ENCODE measurements around the gene RBPMS2. TPM values are rescaled to one million over a fixed set of nuclear protein-coding genes. Genes with fewer than 3 reads are reported as not detected.
"Not testable (repeated sequence)": the region's sequence is repeated elsewhere in the genome, so short reads cannot be mapped to it uniquely, and the experiment has no call there.

Gene RBPMS2
- total RNA-seq: 1 to 10 TPM in 1 of 5 experiments, not detected in 4; 1.2 TPM
- not detected for polyA plus RNA-seq
- total RNA-seq: not detected

DNA sequence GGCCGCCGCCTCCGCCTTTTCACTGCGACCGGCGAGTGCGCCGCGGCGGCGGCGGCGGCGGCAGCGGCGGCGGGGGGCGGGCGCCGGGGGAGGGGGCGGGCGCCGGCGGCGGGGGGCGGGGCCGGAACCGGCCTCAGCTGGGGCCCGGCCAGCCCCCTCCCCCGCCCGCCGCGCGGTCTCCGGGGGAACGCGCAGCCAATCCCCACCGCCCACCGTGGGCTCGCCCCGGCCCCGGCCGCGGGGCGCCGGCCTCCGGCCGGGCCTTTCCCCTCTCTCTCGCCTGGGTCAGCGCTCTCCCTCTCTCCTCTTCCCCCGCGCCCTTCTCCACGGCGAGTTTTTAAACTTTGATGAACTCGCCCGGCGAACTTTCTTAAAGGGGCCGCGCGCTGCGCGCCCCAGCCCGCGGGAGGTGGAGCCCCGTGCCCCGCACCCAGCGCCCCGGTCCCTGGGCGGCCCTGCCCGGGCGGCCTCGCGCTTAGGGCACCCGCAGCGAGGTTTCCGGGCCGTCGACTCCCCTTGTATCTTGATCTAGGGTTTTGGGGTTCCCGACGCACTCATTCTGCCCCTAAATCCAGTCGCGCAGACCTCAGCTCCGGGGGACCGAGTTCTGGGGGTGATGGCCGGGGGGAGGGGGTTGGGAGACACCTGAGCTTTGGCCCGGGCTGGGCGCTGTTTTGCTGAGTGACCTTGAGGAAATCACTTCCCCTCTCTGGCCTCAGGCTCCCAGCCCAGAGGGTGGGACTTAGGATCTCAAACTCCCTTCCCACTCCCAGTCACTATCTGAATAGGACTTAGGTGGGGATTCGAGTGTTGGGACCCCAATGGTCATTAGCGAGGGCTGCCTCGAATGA lies at the start of gene RBPMS2:
Gene RBPMS2, minus strand, starts transcription at position 39 of the 851 bp plus-strand sequence. CDS start 270 bp downstream, outside the sequence.
- ChIA-PET CTCF (no interaction called here), POLR2A (no interaction called here)
- Mint-ChIP-seq H3K4me1 (peaks cover 0 to 6% (median 0%) of the 10 kb centered on the region in 7 donors), H3K9me3 (peaks cover 0 to 2% (median 0%) of the 10 kb centered on the region in 11 donors), H3K36me3 (no peaks in the 10 kb centered on the region), H3K27ac (peak within 1 kb of the TSS in 2 of 9 donors; percentile 68 to 70), H3K27me3 (peaks cover 34 to 77% (median 50%) of the 10 kb centered on the region in 5 donors), H3K4me3 (peak within 1 kb of the TSS; percentile 45 to 85 (median 74))
- no peak within 1 kb of the TSS for H3K27ac ChIP-seq (ENCODE audit: low read depth, low read length)
- DNase-seq: peak in 2 of 9 donors; percentile 8 to 26
- no peaks in the 10 kb centered on the region for H3K36me3 ChIP-seq (ENCODE audit: control insufficient read depth in 2 of 3, insufficient read depth in 3 of 3, low read length in 3 of 3)
- intact Hi-C loops (cut with micrococcal nuclease): loop anchor here in 1 of 2 donors (5.0 kb wide), 1 partner anchor 37 kb away; no protein-coding TSS in a partner anchor
- peak; percentile 34 for ATAC-seq
- H3K9me3 ChIP-seq (ENCODE audit: control insufficient read depth in 2 of 3, low read length in 3 of 3): no peaks in the 10 kb centered on the region
- peaks cover 0 to 12% of the 10 kb centered on the region in 2 donors for H3K27me3 ChIP-seq (ENCODE audit: control insufficient read depth in 2 of 2, insufficient read depth in 2 of 2, low read length in 2 of 2)
- no peak within 1 kb of the TSS for H3K4me3 ChIP-seq (ENCODE audit: low read length)
- peaks cover 0 to 3% of the 10 kb centered on the region in 2 donors for H3K4me1 ChIP-seq (ENCODE audit: control insufficient read depth in 2 of 2, insufficient read depth in 2 of 2, low read length in 2 of 2)

DNA sequence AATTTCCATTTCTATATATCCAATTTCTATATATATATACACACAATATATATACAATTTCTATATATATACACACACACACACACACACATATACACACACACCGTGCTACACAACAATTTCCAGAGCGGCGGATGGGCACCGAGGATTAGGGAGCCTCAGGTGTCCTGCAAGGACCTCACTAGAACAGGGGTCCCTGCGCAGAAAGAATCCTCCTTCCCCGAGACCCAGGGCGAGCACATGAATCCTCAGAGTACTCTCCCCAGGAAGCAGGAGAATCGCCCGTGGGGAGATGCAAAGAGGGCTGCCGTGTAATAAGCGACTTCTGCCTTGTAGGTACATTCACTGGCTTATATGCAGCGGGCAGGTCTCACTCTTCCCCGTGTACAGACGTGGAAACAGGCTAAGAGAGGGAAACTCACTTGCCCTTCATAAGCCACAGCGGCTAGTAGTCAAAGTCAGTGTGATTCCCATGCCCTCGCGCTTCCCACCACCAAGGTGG lies 49.6 kb upstream of the RBPMS2 start:
- ChIA-PET CTCF (interaction anchor here (2.2 kb wide), 1 partner anchor 11 kb away, joined by 13 read pairs; no protein-coding TSS in a partner anchor), POLR2A (interaction anchor here (0.7 to 2.1 kb wide), 7 partner anchors 11 to 662 kb away, joined by 3 to 17 read pairs (median 5); partner anchors contain the start of genes PPIB and ZNF609)
- H3K9me3 ChIP-seq (ENCODE audit: control insufficient read depth in 2 of 3, low read length in 3 of 3): no peaks in the 10 kb centered on the region
- no peak overlapping the region for H3K27ac ChIP-seq (ENCODE audit: low read depth, low read length)
- Mint-ChIP-seq H3K4me3 (peak overlapping the region; percentile 82 to 95 (median 88)), H3K9me3 (no peaks in the 10 kb centered on the region), H3K4me1 (peaks cover 25 to 40% (median 33%) of the 10 kb centered on the region in 7 donors), H3K27ac (peak overlapping the region in 5 of 9 donors; percentile 41 to 91 (median 54)), H3K27me3 (peaks cover 0 to 19% (median 12%) of the 10 kb centered on the region in 5 donors), H3K36me3 (peaks cover 0 to 8% (median 0%) of the 10 kb centered on the region in 5 donors)
- H3K4me3 ChIP-seq (ENCODE audit: low read length): peak overlapping the region; percentile 71
- H3K4me1 ChIP-seq (ENCODE audit: control insufficient read depth in 2 of 2, insufficient read depth in 2 of 2, low read length in 2 of 2): peaks cover 21 to 24% of the 10 kb centered on the region in 2 donors
- DNase-seq: peak in 3 of 9 donors; percentile 25 to 33 (median 32)
- H3K36me3 ChIP-seq (ENCODE audit: control insufficient read depth in 2 of 3, insufficient read depth in 3 of 3, low read length in 3 of 3): no peaks in the 10 kb centered on the region
- intact Hi-C loops (cut with micrococcal nuclease): loop anchor here (1.0 to 10.0 kb wide), 9 partner anchors 10 to 730 kb away; partner anchors contain the start of genes PLEKHO2 (in 2 of the 2), CIAO2A (in 1 of the 2), CLPX (in 1 of the 2) and PCLAF (in 1 of the 2)
- peaks cover 0 to 4% of the 10 kb centered on the region in 2 donors for H3K27me3 ChIP-seq (ENCODE audit: control insufficient read depth in 2 of 2, insufficient read depth in 2 of 2, low read length in 2 of 2)
- ATAC-seq: no peak

- DNase-seq: no peak
- Mint-ChIP-seq H3K4me3 (no peak overlapping the region), H3K27ac (no peak overlapping the region), H3K27me3 (no peaks in the 10 kb centered on the region), H3K36me3 (peaks cover 0 to 10% (median 0%) of the 10 kb centered on the region in 5 donors), H3K9me3 (peaks cover 0 to 1% (median 0%) of the 10 kb centered on the region in 11 donors), H3K4me1 (peaks cover 0 to 5% (median 0%) of the 10 kb centered on the region in 7 donors)
- ChIA-PET CTCF (interaction anchor here (1.3 kb wide), 1 partner anchor 16 kb away, joined by 5 read pairs; no protein-coding TSS in a partner anchor), POLR2A (no interaction called here)
- Histone ChIP-seq H3K27me3 (ENCODE audit: control insufficient read depth in 2 of 2, insufficient read depth in 2 of 2, low read length in 2 of 2) (no peaks in the 10 kb centered on the region), H3K9me3 (ENCODE audit: control insufficient read depth in 2 of 3, low read length in 3 of 3) (no peaks in the 10 kb centered on the region), H3K27ac (ENCODE audit: low read depth, low read length) (no peak overlapping the region), H3K36me3 (ENCODE audit: control insufficient read depth in 2 of 3, insufficient read depth in 3 of 3, low read length in 3 of 3) (no peaks in the 10 kb centered on the region), H3K4me3 (ENCODE audit: low read length) (no peak overlapping the region), H3K4me1 (ENCODE audit: control insufficient read depth in 2 of 2, insufficient read depth in 2 of 2, low read length in 2 of 2) (no peaks in the 10 kb centered on the region)
- no peak for ATAC-seq
- intact Hi-C loops (cut with micrococcal nuclease): no loop called here
Observed at GRCh38 chr15:64816452-64816851, 41.1 kb upstream of the RBPMS2 start.

- DNase-seq; H3K27me3 ChIP-seq (ENCODE audit: control insufficient read depth in 2 of 2, insufficient read depth in 2 of 2, low read length in 2 of 2); H3K27ac ChIP-seq (ENCODE audit: low read depth, low read length); H3K36me3 ChIP-seq (ENCODE audit: control insufficient read depth in 2 of 3, insufficient read depth in 3 of 3, low read length in 3 of 3); H3K4me3 Mint-ChIP-seq; H3K4me1 Mint-ChIP-seq; H3K4me1 ChIP-seq (ENCODE audit: control insufficient read depth in 2 of 2, insufficient read depth in 2 of 2, low read length in 2 of 2); H3K36me3 Mint-ChIP-seq; H3K4me3 ChIP-seq (ENCODE audit: low read length); H3K9me3 ChIP-seq (ENCODE audit: control insufficient read depth in 2 of 3, low read length in 3 of 3); ATAC-seq; H3K9me3 Mint-ChIP-seq; H3K27me3 Mint-ChIP-seq: not testable (repeated sequence)
- ChIA-PET CTCF (interaction anchor here (0.6 to 1.1 kb wide), 2 partner anchors 21 to 626 kb away, joined by 5 read pairs; no protein-coding TSS in a partner anchor), POLR2A (interaction anchor here (0.9 kb wide), 1 partner anchor 15 kb away, joined by 4 read pairs; no protein-coding TSS in a partner anchor)
- peak overlapping the region in 2 of 9 donors; percentile 16 to 40 for H3K27ac Mint-ChIP-seq
- intact Hi-C loops (cut with micrococcal nuclease): loop anchor here in 1 of 2 donors (5.0 kb wide), 1 partner anchor 38 kb away; the partner anchor contains the start of gene RBPMS2
Observed at GRCh38 chr15:64814965-64815364, 39.6 kb upstream of the RBPMS2 start.

- not testable (repeated sequence) for H3K36me3 ChIP-seq (ENCODE audit: control insufficient read depth in 2 of 3, insufficient read depth in 3 of 3, low read length in 3 of 3); DNase-seq; H3K9me3 ChIP-seq (ENCODE audit: control insufficient read depth in 2 of 3, low read length in 3 of 3); H3K27ac ChIP-seq (ENCODE audit: low read depth, low read length); H3K36me3 Mint-ChIP-seq; H3K4me1 Mint-ChIP-seq; H3K4me3 ChIP-seq (ENCODE audit: low read length); H3K27me3 Mint-ChIP-seq; H3K4me3 Mint-ChIP-seq; ATAC-seq; H3K9me3 Mint-ChIP-seq; H3K4me1 ChIP-seq (ENCODE audit: control insufficient read depth in 2 of 2, insufficient read depth in 2 of 2, low read length in 2 of 2); H3K27me3 ChIP-seq (ENCODE audit: control insufficient read depth in 2 of 2, insufficient read depth in 2 of 2, low read length in 2 of 2)
- H3K27ac Mint-ChIP-seq: peak overlapping the region in 1 of 9 donors; percentile 26
- intact Hi-C loops (cut with micrococcal nuclease): loop anchor here in 1 of 2 donors (5.0 kb wide), 1 partner anchor 37 kb away; the partner anchor contains the start of gene RBPMS2
- ChIA-PET POLR2A (interaction anchor here (0.9 kb wide), 1 partner anchor 16 kb away, joined by 4 read pairs; no protein-coding TSS in a partner anchor), CTCF (interaction anchor here (0.6 to 1.1 kb wide), 2 partner anchors 22 to 626 kb away, joined by 5 read pairs; no protein-coding TSS in a partner anchor)
Observed at GRCh38 chr15:64814283-64814682, 38.9 kb upstream of the RBPMS2 start.

DNA sequence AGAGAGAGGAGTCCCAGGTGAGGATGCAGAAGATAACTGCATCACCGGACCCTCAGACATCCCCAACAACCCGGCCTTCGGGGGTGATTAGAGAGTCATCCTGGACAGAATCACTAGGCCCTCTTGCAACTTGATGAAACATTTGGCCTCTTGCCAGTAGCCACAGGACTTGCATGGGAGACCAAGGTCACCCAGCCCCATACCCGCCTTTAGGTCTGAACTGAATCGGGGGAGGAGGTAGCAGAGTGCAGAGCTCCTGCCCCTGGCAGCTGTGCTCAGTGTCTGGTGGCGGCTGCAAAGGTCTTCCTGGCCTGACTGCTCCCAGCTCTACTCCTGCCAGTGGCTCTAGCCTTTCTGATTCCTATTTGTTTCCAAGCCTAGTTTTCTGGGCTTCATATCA lies 37.7 kb upstream of the RBPMS2 start:
- CTCF ChIA-PET: no interaction called here

More for the DNA sequence above, 37.7 kb upstream of the RBPMS2 start:
- H3K9me3 ChIP-seq (ENCODE audit: control insufficient read depth in 2 of 3, low read length in 3 of 3): no peaks in the 10 kb centered on the region
- H3K27ac ChIP-seq (ENCODE audit: low read depth, low read length): no peak overlapping the region
- no peaks in the 10 kb centered on the region for H3K36me3 ChIP-seq (ENCODE audit: control insufficient read depth in 2 of 3, insufficient read depth in 3 of 3, low read length in 3 of 3)
- H3K27ac Mint-ChIP-seq: peak overlapping the region in 1 of 9 donors; percentile 15
- intact Hi-C loops (cut with micrococcal nuclease): loop anchor here in 1 of 2 donors (5.0 kb wide), 1 partner anchor 36 kb away; the partner anchor contains the start of gene RBPMS2
- ATAC-seq (no peak), DNase-seq (no peak)
- H3K27me3 Mint-ChIP-seq: peaks cover 0 to 7% (median 0%) of the 10 kb centered on the region in 5 donors
- H3K36me3 Mint-ChIP-seq: peaks cover 0 to 4% (median 0%) of the 10 kb centered on the region in 5 donors
- H3K4me3 ChIP-seq (ENCODE audit: low read length): no peak overlapping the region
- H3K4me1 ChIP-seq (ENCODE audit: control insufficient read depth in 2 of 2, insufficient read depth in 2 of 2, low read length in 2 of 2): peaks cover 0 to 3% of the 10 kb centered on the region in 2 donors
- H3K4me1 Mint-ChIP-seq: peaks cover 0 to 8% (median 4%) of the 10 kb centered on the region in 7 donors
- POLR2A ChIA-PET: no interaction called here
- H3K9me3 Mint-ChIP-seq: peaks cover 0 to 1% (median 0%) of the 10 kb centered on the region in 11 donors
- no peaks in the 10 kb centered on the region for H3K27me3 ChIP-seq (ENCODE audit: control insufficient read depth in 2 of 2, insufficient read depth in 2 of 2, low read length in 2 of 2)
- no peak overlapping the region for H3K4me3 Mint-ChIP-seq
